NCI-H510A (cell line): Measurements from ENCODE around the gene IFITM1.
"Not testable (repeated sequence)": the region's sequence is repeated elsewhere in the genome, so short reads cannot be mapped to it uniquely, and the experiment has no call there.

ENCODE experiments used
- DNase-seq: peaks from one replicate; lab custom pipeline; 2025; lab: John Stamatoyannopoulos, UW

IFITM1 gene

GRCh38 chr11:326842-327580 lies 13.2 kb downstream of the IFITM1 start:
- DNase-seq: no peak

GRCh38 chr11:327581-327923 lies 13.7 kb downstream of the IFITM1 start:
- no peak for DNase-seq

GRCh38 chr11:328012-328411 lies 14.2 kb downstream of the IFITM1 start:
- DNase-seq: no peak

GRCh38 chr11:328516-329100 lies 14.8 kb downstream of the IFITM1 start:
- not testable (repeated sequence) for DNase-seq

GRCh38 chr11:329886-330253 lies 16.0 kb downstream of the IFITM1 start:
- no peak for DNase-seq

GRCh38 chr11:330307-330693 lies 16.5 kb downstream of the IFITM1 start:
- no peak for DNase-seq

- no peak for DNase-seq
Observed at GRCh38 chr11:330694-331357, 17.0 kb downstream of the IFITM1 start.

GRCh38 chr11:331358-332060 lies 17.7 kb downstream of the IFITM1 start:
- no peak for DNase-seq

GRCh38 chr11:332651-333480 lies 19.0 kb downstream of the IFITM1 start:
- DNase-seq: no peak

- DNase-seq: not testable (repeated sequence)
Observed at GRCh38 chr11:333616-334263, 19.9 kb downstream of the IFITM1 start.

GRCh38 chr11:334264-334994 lies 20.6 kb downstream of the IFITM1 start:
- DNase-seq: peak; percentile 26

- DNase-seq: no peak
Observed at GRCh38 chr11:335779-336658, 22.2 kb downstream of the IFITM1 start.

- DNase-seq: no peak
Observed at GRCh38 chr11:336659-337198, 22.9 kb downstream of the IFITM1 start.

- DNase-seq: no peak
Observed at GRCh38 chr11:337711-338110, 23.9 kb downstream of the IFITM1 start.

GRCh38 chr11:339963-340362 lies 26.1 kb downstream of the IFITM1 start:
- no peak for DNase-seq

- DNase-seq: no peak
Observed at GRCh38 chr11:340539-341512, 27.0 kb downstream of the IFITM1 start.

- no peak for DNase-seq
Observed at GRCh38 chr11:342328-342727, 28.5 kb downstream of the IFITM1 start.
